Progenitor cell of endocrine pancreas (in vitro differentiated cells): ENCODE measurements around the gene S100Z. TPM values are rescaled to one million over a fixed set of nuclear protein-coding genes. Genes with fewer than 3 reads are reported as not detected.
A peak's percentile ranks its signal among the peaks of the same experiment; 100 is the strongest.
"Not testable (repeated sequence)": the region's sequence is repeated elsewhere in the genome, so short reads cannot be mapped to it uniquely, and the experiment has no call there.

Experiments used
- DNase-seq: peaks from one replicate; pipeline ENCODE4 v3.0.0; 2021; ENCODE audit warnings: low spot score; ENCODE audit not compliant: unreplicated experiment
- H3K27ac Mint-ChIP-seq: 2 replicates; pipeline ENCODE4 v1.8.0; 2021; ENCODE audit warnings: mild to moderate bottlenecking, moderate library complexity, mixed read lengths
- H3K27me3 Mint-ChIP-seq: 2 replicates; pipeline ENCODE4 v1.8.0; 2021; ENCODE audit warnings: mixed read lengths
- H3K36me3 Mint-ChIP-seq: 2 replicates; pipeline ENCODE4 v1.8.0; 2022; ENCODE audit warnings: mixed read lengths; ENCODE audit not compliant: insufficient read depth
- H3K4me1 Mint-ChIP-seq: 2 replicates; pipeline ENCODE4 v1.8.0; 2021; ENCODE audit warnings: low read depth, mixed read lengths
- H3K4me3 Mint-ChIP-seq: 2 replicates; pipeline ENCODE4 v1.8.0; 2021; ENCODE audit warnings: low read depth, mild to moderate bottlenecking, moderate library complexity, mixed read lengths
- H3K9me3 Mint-ChIP-seq: 2 replicates; pipeline ENCODE4 v1.8.0; 2021; ENCODE audit warnings: low read depth, mixed read lengths
- CTCF ChIP-seq: fragments of 200-600 bp; sonication (generic); IDR thresholded peaks from one replicate; pipeline ENCODE4 v1.5.0; 2021; ENCODE audit warnings: antibody characterized with exemption, mild to moderate bottlenecking; ENCODE audit not compliant: unreplicated experiment
- total RNA-seq: library from RNA; stranded (reverse); gene quantifications from 2 replicates; pipeline ENCODE4 v1.2.1, GENCODE V29; 2021

Gene S100Z
- total RNA-seq, 1 donor from 2014 or later, result 1.7 TPM

- Mint-ChIP-seq H3K36me3 (no peaks in the 10 kb centered on the region), H3K4me1 (peaks cover 5% of the 10 kb centered on the region), H3K27ac (no peak overlapping the region), H3K9me3 (peaks cover 5% of the 10 kb centered on the region), H3K4me3 (no peak overlapping the region), H3K27me3 (peaks cover 33% of the 10 kb centered on the region)
- DNase-seq, result no peak
- TF ChIP-seq CTCF, result no peak
Measured at GRCh38 chr5:76811214-76811613, 38.6 kb upstream of the S100Z start.

GRCh38 chr5:76812209-76812608 is 37.6 kb upstream of the S100Z start:
- DNase-seq, H3K4me1 Mint-ChIP-seq, H3K4me3 Mint-ChIP-seq, H3K27ac Mint-ChIP-seq, H3K36me3 Mint-ChIP-seq, H3K9me3 Mint-ChIP-seq: not testable (repeated sequence)
- peaks cover 38% of the 10 kb centered on the region for H3K27me3 Mint-ChIP-seq

GRCh38 chr5:76813982-76814562 is 35.7 kb upstream of the S100Z start:
- DNase-seq, result no peak
- H3K4me1 Mint-ChIP-seq, result peaks cover 2% of the 10 kb centered on the region
- H3K36me3 Mint-ChIP-seq, result no peaks in the 10 kb centered on the region
- H3K27ac Mint-ChIP-seq, result no peak overlapping the region
- no peak overlapping the region for H3K4me3 Mint-ChIP-seq
- H3K9me3 Mint-ChIP-seq, result peaks cover 5% of the 10 kb centered on the region
- TF ChIP-seq CTCF, result no peak
- H3K27me3 Mint-ChIP-seq, result peaks cover 36% of the 10 kb centered on the region

GRCh38 chr5:76816110-76816831 is 33.5 kb upstream of the S100Z start:
- H3K27ac Mint-ChIP-seq, result no peak overlapping the region
- no peak for DNase-seq
- peaks cover 46% of the 10 kb centered on the region for H3K27me3 Mint-ChIP-seq
- H3K4me1 Mint-ChIP-seq, result peaks cover 15% of the 10 kb centered on the region
- no peak overlapping the region for H3K4me3 Mint-ChIP-seq
- no peaks in the 10 kb centered on the region for H3K9me3 Mint-ChIP-seq
- no peak for TF ChIP-seq CTCF
- H3K36me3 Mint-ChIP-seq, result no peaks in the 10 kb centered on the region

- no peak for TF ChIP-seq CTCF
- Mint-ChIP-seq H3K27ac (peak within 1 kb of the TSS; percentile 96), H3K36me3 (peaks cover 2% of the 10 kb centered on the region), H3K9me3 (no peaks in the 10 kb centered on the region), H3K4me3 (peak within 1 kb of the TSS; percentile 87), H3K4me1 (peaks cover 17% of the 10 kb centered on the region), H3K27me3 (peaks cover 46% of the 10 kb centered on the region)
- DNase-seq, result peak; percentile 86
Measured at GRCh38 chr5:76818844-76819831, 30.7 kb upstream of the S100Z start, which contains the start of gene F2RL1. Gene F2RL1 (plus strand): TSS chr5:76819030. CDS start chr5:76819183, 153 bp downstream.
